ENCODE measurements around the gene PRPF8. TPM values are rescaled to one million over a fixed set of nuclear protein-coding genes. Genes with fewer than 3 reads are reported as not detected.

Gene PRPF8
- total and polyA plus RNA-seq, 2 donors (not counting 1 experiment from before 2014, with no cell fraction given) = 177 to 423 TPM

- H3K79me2 ChIP-seq (ENCODE audit: control insufficient read depth, insufficient read depth, low read length) = peaks cover 22% of the 10 kb centered on the region
- no peak overlapping the region for H3K9ac ChIP-seq (ENCODE audit: low read length)
- 89% methylated on average over 5 of the region's 5 CpGs for WGBS (ENCODE audit: insufficient coverage)
- no peak overlapping the region for H3K27ac ChIP-seq (ENCODE audit: low read length in 2 of 2)
- intact Hi-C loops (cut with micrococcal nuclease) = loop anchor here (1.0 to 2.0 kb wide), 2 partner anchors 15 to 21 kb away; partner anchors contain the start of gene SLC43A2
- no peaks in the 10 kb centered on the region for H3K27me3 Mint-ChIP-seq
- no peak overlapping the region for H3K4me2 ChIP-seq (replicated peaks; ENCODE audit: low read depth, low read length, poor library complexity, severe bottlenecking)
- no peak for ATAC-seq (ENCODE audit: low read depth)
- H3K27me3 ChIP-seq (replicated peaks in 1 of 4; ENCODE audit: control extremely low read depth in 1 of 4, control insufficient read depth in 3 of 4, insufficient read depth in 4 of 4, low read length in 3 of 4) = no peaks in the 10 kb centered on the region
- DNase-seq = no peak
- no peak overlapping the region for H2AFZ ChIP-seq (ENCODE audit: insufficient read depth, low read depth, low read length, poor library complexity, severe bottlenecking)
- no peak overlapping the region for H3K4me3 ChIP-seq (ENCODE audit: control extremely low read depth in 1 of 5, extremely low read depth in 1 of 5, insufficient read depth in 1 of 5, low read depth in 2 of 5, low read length in 4 of 5)
- peak overlapping the region; percentile 83 for H3K27ac Mint-ChIP-seq
- TF ChIP-seq CTCF (IDR thresholded peaks at IDR 0.05) (no peak), EZH2 (IDR thresholded peaks at IDR 0.05; ENCODE audit: borderline replicate concordance, insufficient read depth, low read depth, low read length, poor library complexity, severe bottlenecking) (no peak)
- peaks cover 0 to 34% of the 10 kb centered on the region in 2 experiments for H3K36me3 ChIP-seq (replicated peaks in 1 of 2; ENCODE audit: control extremely low read depth in 1 of 2, control insufficient read depth in 1 of 2, extremely low read depth in 1 of 2, insufficient read depth in 2 of 2, low read length in 1 of 2)
- CTCF ChIA-PET = interaction anchor here (0.8 to 1.7 kb wide), 6 partner anchors 8 to 243 kb away, joined by 3 to 8 read pairs (median 4); no protein-coding TSS in a partner anchor
- H3K4me3 Mint-ChIP-seq = peak overlapping the region; percentile 72
- H3K4me1 Mint-ChIP-seq = peaks cover 27% of the 10 kb centered on the region
- no peaks in the 10 kb centered on the region for H3K9me3 ChIP-seq (ENCODE audit: control extremely low read depth in 1 of 3, control insufficient read depth in 2 of 3, insufficient read depth in 1 of 3, low read length in 2 of 3)
- POLR2A ChIA-PET = interaction anchor here (0.9 to 2.3 kb wide), 8 partner anchors 10 to 46 kb away, joined by 3 to 16 read pairs (median 4); partner anchors contain the start of genes PITPNA and SLC43A2
- peaks cover 0 to 19% of the 10 kb centered on the region in 2 donors for H3K4me1 ChIP-seq (ENCODE audit: control insufficient read depth in 2 of 2, insufficient read depth in 2 of 2, low read length in 2 of 2)
- H3K9me3 Mint-ChIP-seq (ENCODE audit: insufficient read depth) = no peaks in the 10 kb centered on the region
- H4K20me1 ChIP-seq (ENCODE audit: control insufficient read depth, insufficient read depth, low read length, poor library complexity, severe bottlenecking) = peaks cover 22% of the 10 kb centered on the region
These were observed 76.7 kb downstream of the PRPF8 start for GRCh38 chr17:1607971-1608320.

GRCh38 chr17:1606352-1606985 is 78.2 kb downstream of the PRPF8 start:
- Histone ChIP-seq H3K27me3 (replicated peaks in 1 of 4; ENCODE audit: control extremely low read depth in 1 of 4, control insufficient read depth in 3 of 4, insufficient read depth in 4 of 4, low read length in 3 of 4) (no peaks in the 10 kb centered on the region), H3K4me2 (replicated peaks; ENCODE audit: low read depth, low read length, poor library complexity, severe bottlenecking) (peak overlapping the region; percentile 37), H3K4me3 (ENCODE audit: control extremely low read depth in 1 of 5, extremely low read depth in 1 of 5, insufficient read depth in 1 of 5, low read depth in 2 of 5, low read length in 4 of 5) (no peak overlapping the region), H2AFZ (ENCODE audit: insufficient read depth, low read depth, low read length, poor library complexity, severe bottlenecking) (no peak overlapping the region), H3K27ac (ENCODE audit: low read length in 2 of 2) (no peak overlapping the region), H3K9me3 (ENCODE audit: control extremely low read depth in 1 of 3, control insufficient read depth in 2 of 3, insufficient read depth in 1 of 3, low read length in 2 of 3) (peaks cover 0 to 7% (median 0%) of the 10 kb centered on the region in 3 donors), H4K20me1 (ENCODE audit: control insufficient read depth, insufficient read depth, low read length, poor library complexity, severe bottlenecking) (peaks cover 26% of the 10 kb centered on the region), H3K79me2 (ENCODE audit: control insufficient read depth, insufficient read depth, low read length) (peaks cover 17% of the 10 kb centered on the region), H3K4me1 (ENCODE audit: control insufficient read depth in 2 of 2, insufficient read depth in 2 of 2, low read length in 2 of 2) (peaks cover 0 to 19% of the 10 kb centered on the region in 2 donors), H3K36me3 (replicated peaks in 1 of 2; ENCODE audit: control extremely low read depth in 1 of 2, control insufficient read depth in 1 of 2, extremely low read depth in 1 of 2, insufficient read depth in 2 of 2, low read length in 1 of 2) (peaks cover 0 to 29% of the 10 kb centered on the region in 2 experiments), H3K9ac (ENCODE audit: low read length) (no peak overlapping the region)
- WGBS (ENCODE audit: insufficient coverage) = 71% methylated on average over 23 of the region's 26 CpGs
- DNase-seq (peak; percentile 18), ATAC-seq (ENCODE audit: low read depth) (no peak)
- no peaks in the 10 kb centered on the region for H3K9me3 Mint-ChIP-seq (ENCODE audit: insufficient read depth)
- H3K4me3 Mint-ChIP-seq = peak overlapping the region; percentile 72
- peaks cover 27% of the 10 kb centered on the region for H3K4me1 Mint-ChIP-seq
- H3K27ac Mint-ChIP-seq = peak overlapping the region; percentile 83
- ChIA-PET CTCF (interaction anchor here (0.6 to 1.3 kb wide), 3 partner anchors 9 to 34 kb away, joined by 3 to 5 read pairs (median 3); no protein-coding TSS in a partner anchor), POLR2A (interaction anchor here (0.6 to 2.3 kb wide), 9 partner anchors 8 to 32 kb away, joined by 4 to 16 read pairs (median 6); partner anchors contain the start of gene SLC43A2)
- no peaks in the 10 kb centered on the region for H3K27me3 Mint-ChIP-seq
- TF ChIP-seq EZH2 (IDR thresholded peaks at IDR 0.05; ENCODE audit: borderline replicate concordance, insufficient read depth, low read depth, low read length, poor library complexity, severe bottlenecking) (no peak), CTCF (IDR thresholded peaks at IDR 0.05) (no peak)
- intact Hi-C loops (cut with micrococcal nuclease) = loop anchor here (2.0 kb wide), 1 partner anchor 22 kb away; the partner anchor contains the start of gene SLC43A2

Data from B cell (primary cell).